Inferior parietal cortex (tissue), 1 donor: ENCODE measurements around the gene OR10A5.
"Not testable (repeated sequence)": the region's sequence is repeated elsewhere in the genome, so short reads cannot be mapped to it uniquely, and the experiment has no call there.

Experiments
- DNase-seq: peaks from one replicate; pipeline ENCODE4 v3.0.0-alpha.2; 2016; ENCODE audit errors: extremely low spot score

The OR10A5 gene

GRCh38 chr11:6875761-6876160 is 30.3 kb downstream of the OR10A5 start:
- DNase-seq, result no peak

GRCh38 chr11:6876325-6876724 is 30.8 kb downstream of the OR10A5 start, which contains the start of gene OR10A4:
OR10A4 (plus strand) TSS chr11:6876625; CDS start chr11:6876648, 23 bp downstream.
- DNase-seq, result no peak

- DNase-seq, result no peak
These were observed 31.4 kb downstream of the OR10A5 start for GRCh38 chr11:6876914-6877313.

GRCh38 chr11:6882751-6883150 is 37.3 kb downstream of the OR10A5 start:
- DNase-seq, result no peak

- not testable (repeated sequence) for DNase-seq
These were observed 42.2 kb downstream of the OR10A5 start for GRCh38 chr11:6887711-6888110.

GRCh38 chr11:6888830-6889229 is 43.3 kb downstream of the OR10A5 start:
- no peak for DNase-seq

- DNase-seq, result no peak
These were observed 44.4 kb downstream of the OR10A5 start for GRCh38 chr11:6889835-6890234.

- no peak for DNase-seq
These were observed 46.9 kb downstream of the OR10A5 start, which contains the start of gene OR2D2 for GRCh38 chr11:6892400-6892799. OR2D2 (minus strand) TSS chr11:6892500; CDS start chr11:6892500, 0 bp downstream.

- no peak for DNase-seq
These were observed 48.6 kb downstream of the OR10A5 start for GRCh38 chr11:6894097-6894496.

- DNase-seq, result no peak
These were observed 49.5 kb downstream of the OR10A5 start for GRCh38 chr11:6895010-6895409.
